SU-DHL-6 (cell line): ENCODE results near the gene ZNF488.

Source experiments
- H2AFZ ChIP-seq: fragments of 200-600 bp; sonication (generic); 2 replicates; pipeline ENCODE4 v1.6.1; 2014; ENCODE audit warnings: low read depth, mild to moderate bottlenecking, moderate library complexity, mixed read lengths, antibody characterized with exemption, low read length; ENCODE audit not compliant: severe bottlenecking
- H3F3A ChIP-seq: fragments of 200-600 bp; shearing (Covaris generic); 2 replicates; pipeline ENCODE4 v1.6.0; 2016; ENCODE audit warnings: antibody characterized with exemption, mild to moderate bottlenecking; ENCODE audit not compliant: insufficient read depth
- H3K27ac ChIP-seq: fragments of 200-600 bp; sonication (generic); 2 replicates; pipeline ENCODE4 v1.5.1; 2016; ENCODE audit warnings: low read depth, mild to moderate bottlenecking, low read length, moderate library complexity, mixed read lengths
- H3K27me3 ChIP-seq: fragments of 200-600 bp; sonication (generic), shearing (Covaris generic); 2 replicates; pipeline ENCODE4 v1.6.0; 2014; ENCODE audit warnings: mild to moderate bottlenecking, low read length
- H3K36me3 ChIP-seq: fragments of 200-600 bp; sonication (generic); 2 replicates; pipeline ENCODE4 v1.6.1; 2014; ENCODE audit warnings: mild to moderate bottlenecking, low read length, mixed read lengths
- H3K4me2 ChIP-seq: fragments of 300-600, 200-600 bp; shearing (Covaris generic), sonication (generic); 2 replicates; pipeline ENCODE4 v1.6.0; 2014; ENCODE audit warnings: low read length, low read depth, mild to moderate bottlenecking; ENCODE audit not compliant: poor library complexity, severe bottlenecking
- H3K4me3 ChIP-seq: fragments of 200-600 bp; sonication (generic); 2 replicates; pipeline ENCODE4 v1.5.1; 2014; ENCODE audit warnings: antibody characterized with exemption, low read length, mild to moderate bottlenecking, mixed read lengths; ENCODE audit not compliant: insufficient read depth, poor library complexity, severe bottlenecking
- H3K79me2 ChIP-seq: fragments of 200-600 bp; sonication (generic); 2 replicates; pipeline ENCODE4 v1.6.1; 2014; ENCODE audit warnings: mild to moderate bottlenecking, low read length, moderate library complexity; ENCODE audit not compliant: insufficient read depth
- H3K9ac ChIP-seq: fragments of 200-600 bp; sonication (generic); 2 replicates; pipeline ENCODE4 v1.7.0; 2014; ENCODE audit warnings: mild to moderate bottlenecking, low read length
- H3K9me2 ChIP-seq: fragments of 200-600 bp; sonication (generic); replicated peaks from 2 replicates; pipeline ENCODE4 v1.6.1; 2014; ENCODE audit warnings: low read length; ENCODE audit not compliant: insufficient read depth
- H3K9me3 ChIP-seq: fragments of 200-600 bp; sonication (generic); 2 replicates; pipeline ENCODE4 v1.6.1; 2014; ENCODE audit warnings: low read length, mixed read lengths; ENCODE audit not compliant: insufficient read depth
- H4K20me1 ChIP-seq: fragments of 200-600 bp; sonication (generic); 2 replicates; pipeline ENCODE4 v1.6.1; 2014; ENCODE audit warnings: low read depth, mild to moderate bottlenecking, antibody characterized with exemption, low read length, moderate library complexity, mixed read lengths
- EZH2phosphoT487 ChIP-seq: fragments of 200-600 bp; sonication (generic), shearing (Covaris generic); conservative IDR thresholded peaks from 2 replicates; pipeline ENCODE4 v1.6.1; 2018; ENCODE audit warnings: mild to moderate bottlenecking, antibody characterized with exemption, low read length, moderate library complexity, mixed read lengths
- TF ChIP-seq, protein P1 (sequence below): fragments of 200-600 bp; sonication (generic); IDR thresholded peaks from one replicate; pipeline ENCODE4 v1.5.1; 2017; ENCODE audit warnings: antibody characterized with exemption, mild to moderate bottlenecking, low read length, moderate library complexity; ENCODE audit not compliant: insufficient read depth, poor library complexity, severe bottlenecking

The ZNF488 gene

GRCh38 chr10:47353351-47353750 lies 30.7 kb downstream of the ZNF488 start:
- H3K36me3 ChIP-seq: no peaks in the 10 kb centered on the region
- H3K27ac ChIP-seq: no peak overlapping the region
- H4K20me1 ChIP-seq: no peaks in the 10 kb centered on the region
- no peak overlapping the region for H3K4me3 ChIP-seq
- no peak overlapping the region for H2AFZ ChIP-seq
- TF ChIP-seq, protein P1, sequence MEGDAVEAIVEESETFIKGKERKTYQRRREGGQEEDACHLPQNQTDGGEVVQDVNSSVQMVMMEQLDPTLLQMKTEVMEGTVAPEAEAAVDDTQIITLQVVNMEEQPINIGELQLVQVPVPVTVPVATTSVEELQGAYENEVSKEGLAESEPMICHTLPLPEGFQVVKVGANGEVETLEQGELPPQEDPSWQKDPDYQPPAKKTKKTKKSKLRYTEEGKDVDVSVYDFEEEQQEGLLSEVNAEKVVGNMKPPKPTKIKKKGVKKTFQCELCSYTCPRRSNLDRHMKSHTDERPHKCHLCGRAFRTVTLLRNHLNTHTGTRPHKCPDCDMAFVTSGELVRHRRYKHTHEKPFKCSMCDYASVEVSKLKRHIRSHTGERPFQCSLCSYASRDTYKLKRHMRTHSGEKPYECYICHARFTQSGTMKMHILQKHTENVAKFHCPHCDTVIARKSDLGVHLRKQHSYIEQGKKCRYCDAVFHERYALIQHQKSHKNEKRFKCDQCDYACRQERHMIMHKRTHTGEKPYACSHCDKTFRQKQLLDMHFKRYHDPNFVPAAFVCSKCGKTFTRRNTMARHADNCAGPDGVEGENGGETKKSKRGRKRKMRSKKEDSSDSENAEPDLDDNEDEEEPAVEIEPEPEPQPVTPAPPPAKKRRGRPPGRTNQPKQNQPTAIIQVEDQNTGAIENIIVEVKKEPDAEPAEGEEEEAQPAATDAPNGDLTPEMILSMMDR: no peak
- TF ChIP-seq EZH2phosphoT487: no peak
- no peaks in the 10 kb centered on the region for H3F3A ChIP-seq
- H3K9ac ChIP-seq: no peak overlapping the region
- no peak overlapping the region for H3K4me2 ChIP-seq
- no peaks in the 10 kb centered on the region for H3K9me2 ChIP-seq
- H3K79me2 ChIP-seq: no peaks in the 10 kb centered on the region
- no peaks in the 10 kb centered on the region for H3K9me3 ChIP-seq
- no peaks in the 10 kb centered on the region for H3K27me3 ChIP-seq

- Histone ChIP-seq H4K20me1 (no peaks in the 10 kb centered on the region), H3K4me3 (no peak overlapping the region), H3F3A (no peaks in the 10 kb centered on the region), H3K4me2 (no peak overlapping the region), H3K9me3 (no peaks in the 10 kb centered on the region), H3K9ac (no peak overlapping the region), H3K79me2 (no peaks in the 10 kb centered on the region), H3K36me3 (no peaks in the 10 kb centered on the region), H2AFZ (no peak overlapping the region), H3K27ac (no peak overlapping the region), H3K27me3 (no peaks in the 10 kb centered on the region), H3K9me2 (no peaks in the 10 kb centered on the region)
- TF ChIP-seq EZH2phosphoT487: no peak
- TF ChIP-seq, protein P1: no peak
Observed at GRCh38 chr10:47351899-47352815, 31.9 kb downstream of the ZNF488 start.

DNA sequence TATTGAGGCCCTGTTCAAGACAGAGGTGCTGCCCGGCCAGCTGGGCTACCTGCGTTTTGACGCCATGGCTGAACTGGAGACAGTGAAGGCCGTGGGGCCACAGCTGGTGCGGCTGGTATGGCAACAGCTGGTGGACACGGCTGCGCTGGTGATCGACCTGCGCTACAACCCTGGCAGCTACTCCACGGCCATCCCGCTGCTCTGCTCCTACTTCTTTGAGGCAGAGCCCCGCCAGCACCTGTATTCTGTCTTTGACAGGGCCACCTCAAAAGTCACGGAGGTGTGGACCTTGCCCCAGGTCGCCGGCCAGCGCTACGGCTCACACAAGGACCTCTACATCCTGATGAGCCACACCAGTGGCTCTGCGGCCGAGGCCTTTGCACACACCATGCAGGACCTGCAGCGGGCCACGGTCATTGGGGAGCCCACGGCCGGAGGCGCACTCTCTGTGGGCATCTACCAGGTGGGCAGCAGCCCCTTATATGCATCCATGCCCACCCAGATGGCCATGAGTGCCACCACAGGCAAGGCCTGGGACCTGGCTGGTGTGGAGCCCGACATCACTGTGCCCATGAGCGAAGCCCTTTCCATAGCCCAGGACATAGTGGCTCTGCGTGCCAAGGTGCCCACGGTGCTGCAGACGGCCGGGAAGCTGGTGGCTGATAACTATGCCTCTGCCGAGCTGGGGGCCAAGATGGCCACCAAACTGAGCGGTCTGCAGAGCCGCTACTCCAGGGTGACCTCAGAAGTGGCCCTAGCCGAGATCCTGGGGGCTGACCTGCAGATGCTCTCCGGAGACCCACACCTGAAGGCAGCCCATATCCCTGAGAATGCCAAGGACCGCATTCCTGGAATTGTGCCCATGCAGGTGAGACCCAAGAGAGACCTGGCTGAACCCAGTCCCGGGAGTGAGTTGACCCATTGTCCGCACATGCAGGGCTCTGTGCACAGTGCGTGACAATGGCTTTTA lies 33.1 kb downstream of the ZNF488 start:
- H3K27ac ChIP-seq: no peak overlapping the region
- TF ChIP-seq, protein P1: no peak
- no peak for TF ChIP-seq EZH2phosphoT487
- H3K9ac ChIP-seq: no peak overlapping the region
- H3K9me3 ChIP-seq: no peaks in the 10 kb centered on the region
- no peaks in the 10 kb centered on the region for H3F3A ChIP-seq
- no peaks in the 10 kb centered on the region for H3K9me2 ChIP-seq
- no peaks in the 10 kb centered on the region for H4K20me1 ChIP-seq
- H3K27me3 ChIP-seq: no peaks in the 10 kb centered on the region
- no peak overlapping the region for H3K4me2 ChIP-seq
- no peak overlapping the region for H3K4me3 ChIP-seq
- no peaks in the 10 kb centered on the region for H3K36me3 ChIP-seq
- H2AFZ ChIP-seq: no peak overlapping the region
- H3K79me2 ChIP-seq: no peaks in the 10 kb centered on the region
